ENCODE measurements around the gene SOCS1. TPM values are rescaled to one million over a fixed set of nuclear protein-coding genes. Genes with fewer than 3 reads are reported as not detected.
A peak's percentile ranks its signal among the peaks of the same experiment; 100 is the strongest.
"Not testable (repeated sequence)": the region's sequence is repeated elsewhere in the genome, so short reads cannot be mapped to it uniquely, and the experiment has no call there.

SOCS1 gene
- total RNA-seq, 2 donors from 2014 or later = 16.9 to 22.6 TPM

- no peak for DNase-seq (ENCODE audit: low spot score)
- Histone ChIP-seq H3K27ac (no peak overlapping the region), H3K36me3 (no peaks in the 10 kb centered on the region), H3K9me3 (no peaks in the 10 kb centered on the region), H3K4me3 (no peak overlapping the region), H3K4me1 (ENCODE audit: control insufficient read depth in 1 of 2, low read depth in 2 of 2) (peaks cover 5 to 26% of the 10 kb centered on the region in 2 donors), H3K27me3 (replicated peaks; ENCODE audit: insufficient read depth) (no peaks in the 10 kb centered on the region)
- no peak for ATAC-seq (ENCODE audit: insufficient number of reproducible peaks, low FRiP score, low read depth)
- no peak for TF ChIP-seq CTCF (IDR thresholded peaks at IDR 0.05)
Measured at GRCh38 chr16:11229432-11229831, 26.6 kb downstream of the SOCS1 start.

GRCh38 chr16:11225677-11226549, 30.1 kb downstream of the SOCS1 start:
- no peaks in the 10 kb centered on the region for H3K27me3 ChIP-seq (replicated peaks; ENCODE audit: insufficient read depth)
- no peaks in the 10 kb centered on the region for H3K9me3 ChIP-seq
- no peaks in the 10 kb centered on the region for H3K36me3 ChIP-seq
- DNase-seq (ENCODE audit: low spot score) (no peak), ATAC-seq (ENCODE audit: insufficient number of reproducible peaks, low FRiP score, low read depth) (no peak)
- no peak for TF ChIP-seq CTCF (IDR thresholded peaks at IDR 0.05)
- peaks cover 0 to 20% of the 10 kb centered on the region in 2 donors for H3K4me1 ChIP-seq (ENCODE audit: control insufficient read depth in 1 of 2, low read depth in 2 of 2)
- H3K27ac ChIP-seq = no peak overlapping the region
- peak overlapping the region; percentile 62 for H3K4me3 ChIP-seq

GRCh38 chr16:11224894-11225676, 30.9 kb downstream of the SOCS1 start:
- Histone ChIP-seq H3K4me3 (peak overlapping the region; percentile 62), H3K27me3 (replicated peaks; ENCODE audit: insufficient read depth) (no peaks in the 10 kb centered on the region), H3K9me3 (no peaks in the 10 kb centered on the region), H3K4me1 (ENCODE audit: control insufficient read depth in 1 of 2, low read depth in 2 of 2) (peaks cover 0 to 20% of the 10 kb centered on the region in 2 donors), H3K27ac (no peak overlapping the region), H3K36me3 (no peaks in the 10 kb centered on the region)
- TF ChIP-seq CTCF (IDR thresholded peaks at IDR 0.05) = no peak
- DNase-seq (ENCODE audit: low spot score) (no peak), ATAC-seq (ENCODE audit: insufficient number of reproducible peaks, low FRiP score, low read depth) (peak; percentile 14)

- TF ChIP-seq CTCF (IDR thresholded peaks at IDR 0.05) = no peak
- Histone ChIP-seq H3K4me1 (ENCODE audit: control insufficient read depth in 1 of 2, low read depth in 2 of 2) (peaks cover 0 to 20% of the 10 kb centered on the region in 2 donors), H3K9me3 (no peaks in the 10 kb centered on the region), H3K4me3 (no peak overlapping the region), H3K27ac (no peak overlapping the region), H3K27me3 (replicated peaks; ENCODE audit: insufficient read depth) (no peaks in the 10 kb centered on the region), H3K36me3 (no peaks in the 10 kb centered on the region)
- ATAC-seq (ENCODE audit: insufficient number of reproducible peaks, low FRiP score, low read depth) (no peak), DNase-seq (ENCODE audit: low spot score) (peak; percentile 13)
Measured at GRCh38 chr16:11224096-11224893, 31.7 kb downstream of the SOCS1 start.

- not testable (repeated sequence) for H3K36me3 ChIP-seq; H3K4me3 ChIP-seq; DNase-seq (ENCODE audit: low spot score); H3K27ac ChIP-seq; ATAC-seq (ENCODE audit: insufficient number of reproducible peaks, low FRiP score, low read depth); H3K27me3 ChIP-seq (replicated peaks; ENCODE audit: insufficient read depth); H3K9me3 ChIP-seq
- peaks cover 0 to 16% of the 10 kb centered on the region in 2 donors for H3K4me1 ChIP-seq (ENCODE audit: control insufficient read depth in 1 of 2, low read depth in 2 of 2)
Measured at GRCh38 chr16:11220507-11220906, 35.5 kb downstream of the SOCS1 start.
